ENCODE results near the gene UBE2E3.
A peak's percentile ranks its signal among the peaks of the same experiment; 100 is the strongest.

Gene UBE2E3

DNA sequence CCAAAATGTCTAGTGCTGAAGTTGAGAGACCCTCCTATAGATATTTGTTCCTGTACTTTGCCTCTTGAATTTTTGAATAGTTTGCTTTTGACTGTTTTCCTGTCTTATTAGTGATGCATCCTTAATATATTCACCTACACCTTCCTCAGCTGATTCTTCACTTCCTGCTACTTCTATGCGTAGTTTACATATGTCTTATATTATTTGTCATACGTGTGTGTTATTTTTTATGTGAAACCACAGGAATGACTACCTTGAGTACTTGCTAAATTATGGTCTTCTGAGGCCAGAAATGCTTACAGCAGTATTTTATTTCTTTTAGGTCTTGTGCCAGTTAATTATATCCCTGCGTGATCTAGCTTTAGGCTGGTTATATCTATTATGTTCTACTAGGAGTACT, 9.9 kb downstream of the UBE2E3 start:
- DNase-seq = no peak
- TF ChIP-seq POLR2A (IDR thresholded peaks at IDR 0.05; ENCODE audit: low read length) (no peak), GATA1 (IDR thresholded peaks at IDR 0.05; ENCODE audit: low read depth, low read length) (no peak)

DNA sequence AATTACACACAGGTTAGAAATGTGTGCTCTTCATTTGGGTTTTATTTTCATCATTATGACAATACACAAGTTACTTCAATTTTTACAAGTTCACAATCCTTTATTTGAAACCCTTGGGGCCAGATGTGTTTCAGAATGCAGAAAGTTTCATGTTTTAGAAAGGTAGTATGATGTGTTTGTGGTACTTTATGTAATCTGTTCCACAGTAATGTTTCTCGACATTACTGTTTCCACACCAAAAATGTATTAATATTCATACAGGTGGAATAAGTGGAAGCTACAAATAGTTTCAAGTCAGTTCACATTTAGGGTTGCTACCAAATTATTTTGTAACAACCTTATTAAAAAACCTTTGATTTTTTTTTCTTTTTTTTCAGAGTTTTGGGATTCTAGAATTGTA, 10.4 kb downstream of the UBE2E3 start:
- no peak for DNase-seq
- TF ChIP-seq POLR2A (IDR thresholded peaks at IDR 0.05; ENCODE audit: low read length) (no peak), GATA1 (IDR thresholded peaks at IDR 0.05; ENCODE audit: low read depth, low read length) (no peak)

GRCh38 chr2:180991361-180991760, 11.0 kb downstream of the UBE2E3 start:
- no peak for DNase-seq
- TF ChIP-seq GATA1 (IDR thresholded peaks at IDR 0.05; ENCODE audit: low read depth, low read length) = no peak
- TF ChIP-seq POLR2A (IDR thresholded peaks at IDR 0.05; ENCODE audit: low read length) = no peak

DNA sequence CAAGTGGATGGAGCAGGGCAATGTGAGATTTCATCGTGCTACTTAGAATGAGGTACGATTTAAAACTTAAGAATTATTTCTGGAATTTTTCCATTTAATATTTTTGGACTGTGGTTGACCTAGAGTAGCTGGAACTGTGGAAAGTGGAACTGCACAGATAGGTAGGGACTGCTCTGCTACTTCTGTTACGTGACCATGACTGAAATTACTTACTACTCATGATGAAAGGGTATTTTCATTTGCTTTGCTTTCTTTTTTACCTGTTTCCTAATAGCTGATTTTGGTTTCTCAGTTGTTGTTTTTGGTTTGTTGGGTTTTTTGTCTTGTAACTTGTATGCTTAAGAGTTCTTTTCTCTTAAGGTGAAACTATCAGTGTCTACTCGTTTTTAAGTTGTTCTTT, 11.4 kb downstream of the UBE2E3 start:
- no peak for DNase-seq
- TF ChIP-seq GATA1 (IDR thresholded peaks at IDR 0.05; ENCODE audit: low read depth, low read length) (no peak), POLR2A (IDR thresholded peaks at IDR 0.05; ENCODE audit: low read length) (no peak)

DNA sequence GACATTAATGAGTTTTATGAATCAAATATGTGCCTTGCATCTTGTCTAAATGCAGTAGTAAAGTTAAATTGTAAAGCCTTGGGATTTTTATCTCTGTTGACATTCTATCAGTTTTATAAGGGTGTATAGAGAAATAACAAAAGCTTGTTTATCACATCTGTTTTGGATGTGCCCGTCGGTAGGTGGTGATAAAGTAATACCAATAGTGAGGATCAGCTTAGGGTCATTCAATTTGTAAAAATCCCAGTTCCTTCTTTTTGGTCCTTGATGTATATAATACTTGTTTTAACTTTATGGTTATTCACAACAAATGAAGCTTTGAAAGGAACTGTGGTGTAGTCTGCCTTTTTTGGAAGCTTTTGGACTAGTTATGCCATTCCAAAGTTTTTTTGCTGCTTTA, 12.6 kb downstream of the UBE2E3 start:
- TF ChIP-seq POLR2A (IDR thresholded peaks at IDR 0.05; ENCODE audit: low read length) (no peak), GATA1 (IDR thresholded peaks at IDR 0.05; ENCODE audit: low read depth, low read length) (no peak)
- DNase-seq = no peak

- no peak for DNase-seq
- TF ChIP-seq GATA1 (IDR thresholded peaks at IDR 0.05; ENCODE audit: low read depth, low read length) = no peak
- no peak for TF ChIP-seq POLR2A (IDR thresholded peaks at IDR 0.05; ENCODE audit: low read length)
Observed at GRCh38 chr2:180999274-180999964, 19.0 kb downstream of the UBE2E3 start.

DNA sequence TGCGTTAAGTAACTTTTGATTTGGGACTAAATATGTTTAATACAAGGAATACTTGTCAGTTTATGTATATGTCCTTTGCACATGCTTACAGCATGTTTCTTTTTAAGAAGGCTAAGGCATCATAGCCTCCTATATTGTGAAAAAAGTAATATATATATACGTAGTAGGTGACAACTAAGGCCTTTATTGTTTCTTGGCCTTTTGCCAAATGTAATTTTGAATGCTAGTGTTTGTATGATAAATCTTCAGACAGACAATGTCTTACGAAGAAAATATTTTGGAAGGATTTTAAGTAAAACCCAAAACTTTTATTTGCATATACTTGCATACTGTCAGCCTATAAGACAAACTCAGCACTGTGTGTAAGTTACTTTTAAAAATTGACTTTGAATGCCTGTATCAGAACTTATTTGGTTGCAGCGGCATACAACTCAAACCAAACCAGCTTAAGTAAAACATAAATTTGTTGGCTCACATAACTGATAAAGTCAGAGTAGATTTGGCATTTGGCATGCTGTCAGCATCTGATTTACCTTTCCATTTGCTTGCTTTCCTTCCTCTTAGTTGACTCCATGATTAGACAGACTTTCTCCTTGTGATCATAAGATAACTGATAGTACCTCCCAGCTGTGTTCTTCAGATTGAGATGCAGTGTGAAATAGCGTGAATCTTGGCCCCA, 24.4 kb downstream of the UBE2E3 start:
- peak; percentile 27 to 62 for DNase-seq
- TF ChIP-seq POLR2A (IDR thresholded peaks at IDR 0.05; ENCODE audit: low read length) (no peak), GATA1 (IDR thresholded peaks at IDR 0.05; ENCODE audit: low read depth, low read length) (no peak)

- DNase-seq = no peak
- TF ChIP-seq POLR2A (IDR thresholded peaks at IDR 0.05; ENCODE audit: low read length) (no peak), GATA1 (IDR thresholded peaks at IDR 0.05; ENCODE audit: low read depth, low read length) (no peak)
Observed at GRCh38 chr2:181005326-181005655, 24.9 kb downstream of the UBE2E3 start.

DNA sequence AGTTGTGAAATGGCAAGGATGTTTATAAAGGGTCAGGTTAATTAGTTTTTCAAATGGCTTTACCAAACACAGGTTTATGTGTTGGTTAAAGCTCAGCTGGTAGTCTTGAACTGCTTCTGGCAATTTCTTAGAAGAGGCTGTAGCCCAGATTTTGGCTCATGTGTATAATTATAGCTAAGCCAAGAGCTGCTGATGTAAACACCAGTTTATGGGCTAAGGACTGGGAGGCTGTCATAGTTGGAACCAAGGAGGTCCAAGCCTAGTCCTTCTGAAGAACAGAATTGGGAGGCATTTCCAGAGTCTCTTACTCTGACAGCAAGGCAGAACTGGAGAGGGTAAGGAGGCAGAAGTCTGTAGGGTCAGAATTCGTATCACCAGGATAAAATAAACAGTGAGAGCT, 25.4 kb downstream of the UBE2E3 start:
- no peak for DNase-seq
- no peak for TF ChIP-seq POLR2A (IDR thresholded peaks at IDR 0.05; ENCODE audit: low read length)
- TF ChIP-seq GATA1 (IDR thresholded peaks at IDR 0.05; ENCODE audit: low read depth, low read length) = no peak

DNA sequence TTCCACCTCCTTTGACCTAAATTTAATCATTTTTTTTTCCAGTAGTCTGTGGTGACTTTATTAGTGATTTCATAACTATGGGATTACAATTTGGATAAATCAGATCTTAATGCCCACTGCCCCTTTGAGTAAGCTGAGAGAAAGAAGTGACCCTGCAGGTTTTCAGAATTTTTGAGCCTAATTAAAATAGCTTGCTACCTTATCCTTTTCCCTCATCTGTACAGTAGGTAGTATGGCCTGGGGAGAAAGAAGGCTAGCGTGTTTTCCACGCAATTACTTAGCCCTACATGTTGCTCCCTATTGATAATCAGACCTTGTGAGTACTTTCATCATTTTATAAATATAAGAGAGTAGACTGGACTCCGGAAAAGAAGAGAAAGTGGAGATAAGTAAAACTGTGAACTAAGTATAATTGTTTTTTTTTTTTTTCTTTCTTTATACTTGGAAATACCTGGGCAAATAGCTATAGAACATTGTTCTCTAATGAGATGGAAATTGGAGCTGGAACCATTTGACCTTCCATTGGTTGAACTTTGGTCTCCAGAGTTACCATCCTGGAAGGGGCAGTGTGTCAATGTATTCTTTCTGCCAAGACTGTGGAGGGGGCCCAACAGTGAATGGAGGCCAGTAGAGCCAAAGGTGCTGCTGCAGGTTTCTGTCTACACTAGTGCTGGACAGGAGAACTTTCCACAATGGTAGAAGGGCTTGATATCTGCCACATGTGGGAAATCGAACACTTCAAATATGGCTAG, 26.9 kb downstream of the UBE2E3 start:
- no peak for DNase-seq
- TF ChIP-seq POLR2A (IDR thresholded peaks at IDR 0.05; ENCODE audit: low read length) (no peak), GATA1 (IDR thresholded peaks at IDR 0.05; ENCODE audit: low read depth, low read length) (no peak)

DNA sequence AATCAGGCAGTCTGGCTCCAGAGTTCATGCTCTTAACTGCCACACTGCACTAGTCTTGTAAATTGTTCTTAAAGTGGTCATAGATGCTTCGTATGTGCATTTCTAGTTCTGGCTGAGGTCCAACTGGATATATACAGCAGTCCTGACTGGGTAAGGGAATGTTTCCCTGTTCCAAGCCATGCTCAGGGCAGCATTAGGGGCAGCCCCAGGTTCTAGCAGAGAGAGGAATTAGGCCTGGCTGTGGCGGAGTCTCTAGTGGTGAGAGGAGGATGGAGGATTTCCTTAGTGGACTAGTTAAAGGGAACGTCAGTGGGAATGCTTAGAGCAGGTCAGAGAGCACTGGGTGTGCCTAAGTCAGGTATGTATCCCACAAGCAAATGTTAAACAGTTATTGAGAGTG, 28.0 kb downstream of the UBE2E3 start:
- DNase-seq = no peak

DNA sequence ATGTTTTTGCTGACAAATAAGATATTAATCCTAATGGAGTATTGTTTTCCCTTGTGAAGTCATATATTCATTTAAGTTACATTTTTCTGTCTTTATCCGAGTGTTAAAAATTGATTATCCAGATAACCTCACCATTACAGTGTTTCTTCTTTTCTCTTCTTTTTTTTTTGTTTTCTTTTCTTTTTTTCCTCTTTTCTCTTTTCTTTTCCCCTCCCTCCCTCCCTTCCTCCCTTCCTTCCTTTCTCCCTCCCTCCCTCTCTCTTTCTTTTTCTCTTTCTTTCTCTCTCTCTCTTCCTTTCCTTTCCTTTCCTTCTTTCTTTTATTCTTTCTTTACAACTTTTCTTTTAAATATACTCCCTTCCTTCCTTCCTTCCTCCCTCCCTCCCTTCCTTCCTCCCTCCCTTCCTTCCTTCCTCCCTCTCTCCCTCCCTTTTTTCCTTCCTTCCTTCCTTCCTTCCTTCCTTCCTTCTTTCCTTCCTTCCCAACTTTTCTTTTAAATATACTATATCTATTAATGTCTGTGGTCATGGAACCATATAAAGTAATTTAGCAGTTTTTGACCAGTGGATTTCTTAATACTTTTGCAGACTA, 40.9 kb downstream of the UBE2E3 start:
- no peak for DNase-seq
- no peak for TF ChIP-seq GATA1 (IDR thresholded peaks at IDR 0.05; ENCODE audit: low read depth, low read length)
- TF ChIP-seq POLR2A (IDR thresholded peaks at IDR 0.05; ENCODE audit: low read length) = no peak

More for the DNA sequence above, 28.0 kb downstream of the UBE2E3 start:
- no peak for TF ChIP-seq POLR2A (IDR thresholded peaks at IDR 0.05; ENCODE audit: low read length)
- TF ChIP-seq GATA1 (IDR thresholded peaks at IDR 0.05; ENCODE audit: low read depth, low read length) = no peak

DNA sequence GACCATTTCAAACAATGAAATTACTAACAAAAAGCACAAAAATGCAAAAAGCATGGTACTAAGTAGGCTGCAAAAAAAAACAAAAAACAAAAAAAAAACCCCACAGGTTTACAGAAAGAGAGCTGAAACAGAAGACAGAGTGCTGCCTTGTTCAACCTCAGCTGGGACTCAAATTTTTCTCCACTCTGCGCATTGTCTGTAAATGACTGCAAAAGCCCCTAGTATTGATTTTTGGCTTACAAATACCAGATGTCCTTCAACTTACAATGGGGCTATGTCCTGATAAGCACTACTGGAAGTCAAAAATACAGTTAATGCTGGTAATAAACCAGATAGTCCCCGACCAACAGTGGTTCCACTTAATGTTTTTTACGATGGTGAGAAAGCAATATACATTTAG, 42.2 kb downstream of the UBE2E3 start:
- TF ChIP-seq GATA1 (IDR thresholded peaks at IDR 0.05; ENCODE audit: low read depth, low read length) (no peak), POLR2A (IDR thresholded peaks at IDR 0.05; ENCODE audit: low read length) (no peak)
- DNase-seq = no peak

GRCh38 chr2:181025004-181025403, 44.6 kb downstream of the UBE2E3 start:
- TF ChIP-seq GATA1 (IDR thresholded peaks at IDR 0.05; ENCODE audit: low read depth, low read length) (no peak), POLR2A (IDR thresholded peaks at IDR 0.05; ENCODE audit: low read length) (no peak)

More at GRCh38 chr2:181025004-181025403, 44.6 kb downstream of the UBE2E3 start:
- peak in 1 of 2 experiments; percentile 4 for DNase-seq

All from erythroblast (primary cell).